ENCODE results near the gene HSPG2.

DNA sequence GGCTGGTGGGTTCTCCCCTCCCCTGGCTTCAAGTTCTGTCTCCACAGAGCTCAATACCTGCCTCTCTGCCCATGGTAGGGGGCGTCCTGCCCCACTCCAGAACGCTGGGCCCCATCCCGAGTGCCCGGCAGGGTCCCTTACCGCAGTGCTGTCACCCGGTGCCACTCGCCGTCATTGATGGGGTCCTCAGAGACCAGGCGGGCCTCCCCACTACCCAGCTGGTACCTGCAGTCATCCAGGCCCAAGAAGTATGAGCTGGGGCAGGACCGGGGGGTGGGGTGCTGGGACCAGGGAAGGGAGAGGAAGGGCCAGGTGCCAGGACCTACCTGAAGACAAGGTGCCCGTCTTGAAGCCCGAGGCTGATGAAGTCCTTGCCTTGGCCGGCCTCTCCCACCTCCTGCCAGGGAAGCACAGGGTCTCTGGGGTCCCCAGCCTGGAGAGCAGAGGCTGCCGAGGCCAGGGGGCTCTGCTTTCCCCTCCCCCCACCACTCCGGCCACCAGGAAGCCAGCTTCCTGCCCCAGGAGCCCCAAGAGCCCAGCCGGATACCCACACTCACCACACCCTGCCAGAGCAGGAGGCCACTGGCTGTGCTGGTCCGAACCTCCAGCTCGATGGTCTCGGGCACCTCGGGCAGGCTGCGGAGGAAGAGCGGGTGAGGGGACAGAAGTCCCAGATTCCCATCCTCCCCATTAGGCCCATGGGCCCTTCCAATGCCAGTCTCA is 113.0 kb downstream of the HSPG2 start:
- TF ChIP-seq CTCF (IDR thresholded peaks at IDR 0.05; ENCODE audit: insufficient read depth, low read length, poor library complexity, severe bottlenecking) (no peak), EZH2phosphoT487 (conservative IDR thresholded peaks at IDR 0.05; ENCODE audit: low read length) (no peak)

Measured in SU-DHL-6 (cell line).